ENCODE results near the gene SHMT1. TPM values are rescaled to one million over a fixed set of nuclear protein-coding genes. Genes with fewer than 3 reads are reported as not detected.
"Not testable (repeated sequence)": the region's sequence is repeated elsewhere in the genome, so short reads cannot be mapped to it uniquely, and the experiment has no call there.

SHMT1 gene
- total and polyA plus RNA-seq, 3 donors from 2014 or later: 36.4 to 48.1 (median 45.9) TPM

DNA sequence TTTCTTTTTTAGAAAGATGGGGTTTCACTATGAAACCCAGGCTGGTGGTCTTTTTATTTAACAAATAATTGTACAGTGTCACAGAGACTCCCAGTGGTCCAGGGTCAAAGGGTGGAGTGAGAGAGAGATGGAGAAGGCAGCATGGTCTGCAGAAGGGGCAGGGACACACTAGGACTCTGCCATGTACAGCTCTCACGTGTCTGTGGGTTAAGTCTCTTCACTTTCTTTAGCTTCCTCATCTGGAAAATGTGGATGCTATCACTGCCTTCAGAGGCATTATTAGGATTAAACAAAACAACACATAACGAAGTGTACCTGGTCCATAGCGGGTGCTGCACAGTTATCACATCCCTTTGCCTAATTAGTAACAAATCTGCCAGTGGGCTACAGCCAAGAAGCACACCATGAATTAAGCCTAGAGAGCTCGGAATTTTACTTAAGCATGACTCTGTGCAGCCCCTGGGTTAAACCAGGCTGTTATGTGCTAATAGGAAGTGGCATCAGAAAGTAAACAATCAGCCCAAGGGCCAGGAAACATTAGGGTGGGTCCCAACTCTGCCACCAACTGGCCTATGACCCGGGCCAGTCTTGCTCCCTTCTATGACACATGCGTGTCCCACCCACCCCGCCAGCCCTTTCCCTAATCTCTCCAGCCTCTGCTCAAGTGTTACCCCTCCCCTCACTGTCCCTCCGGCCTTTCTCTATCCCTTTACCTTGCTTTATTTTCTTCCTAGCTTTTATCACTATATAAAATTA is 62.4 kb downstream of the SHMT1 start:
- Histone ChIP-seq H3K27ac (no peak overlapping the region), H3K27me3 (no peaks in the 10 kb centered on the region), H3K4me1 (no peaks in the 10 kb centered on the region), H3K36me3 (ENCODE audit: low read depth, missing control alignments) (no peaks in the 10 kb centered on the region), H3K9me3 (no peaks in the 10 kb centered on the region), H3K4me3 (no peak overlapping the region)
- no peak for DNase-seq
- no peak for TF ChIP-seq POLR2A (IDR thresholded peaks at IDR 0.05)
- intact Hi-C loops (cut with DNase I; ENCODE audit: low total_unique reads): no loop called here
- WGBS, 2 donors: 81 to 82% methylated on average over 8 of the region's 8 CpGs

DNA sequence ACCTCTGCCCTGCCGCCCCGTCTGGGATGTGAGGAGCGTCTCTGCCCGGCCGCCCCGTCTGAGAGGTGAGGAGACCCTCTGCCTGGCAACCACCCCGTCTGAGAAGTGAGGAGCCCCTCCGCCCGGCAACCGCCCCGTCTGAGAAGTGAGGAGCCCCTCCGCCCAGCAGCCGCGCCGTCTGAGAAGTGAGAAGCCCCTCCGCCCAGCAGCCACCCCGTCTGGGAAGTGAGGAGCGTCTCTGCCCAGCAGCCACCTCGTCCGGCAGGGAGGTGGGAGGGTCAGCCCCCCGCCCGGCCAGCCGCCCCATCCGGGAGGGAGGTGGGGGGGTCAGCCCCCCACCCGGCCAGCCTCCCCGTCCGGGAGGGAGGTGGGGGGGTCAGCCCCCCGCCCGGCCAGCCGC is 65.3 kb downstream of the SHMT1 start:
- H3K4me3 ChIP-seq; H3K27me3 ChIP-seq; H3K27ac ChIP-seq; intact Hi-C loops (cut with DNase I; ENCODE audit: low total_unique reads); H3K9me3 ChIP-seq; DNase-seq; H3K36me3 ChIP-seq (ENCODE audit: low read depth, missing control alignments); H3K4me1 ChIP-seq: not testable (repeated sequence)
- WGBS, 2 donors: 76% methylated on average over 6 of the region's 30 CpGs; no CpG with 5 or more reads in 1 of the 2 donors

DNA sequence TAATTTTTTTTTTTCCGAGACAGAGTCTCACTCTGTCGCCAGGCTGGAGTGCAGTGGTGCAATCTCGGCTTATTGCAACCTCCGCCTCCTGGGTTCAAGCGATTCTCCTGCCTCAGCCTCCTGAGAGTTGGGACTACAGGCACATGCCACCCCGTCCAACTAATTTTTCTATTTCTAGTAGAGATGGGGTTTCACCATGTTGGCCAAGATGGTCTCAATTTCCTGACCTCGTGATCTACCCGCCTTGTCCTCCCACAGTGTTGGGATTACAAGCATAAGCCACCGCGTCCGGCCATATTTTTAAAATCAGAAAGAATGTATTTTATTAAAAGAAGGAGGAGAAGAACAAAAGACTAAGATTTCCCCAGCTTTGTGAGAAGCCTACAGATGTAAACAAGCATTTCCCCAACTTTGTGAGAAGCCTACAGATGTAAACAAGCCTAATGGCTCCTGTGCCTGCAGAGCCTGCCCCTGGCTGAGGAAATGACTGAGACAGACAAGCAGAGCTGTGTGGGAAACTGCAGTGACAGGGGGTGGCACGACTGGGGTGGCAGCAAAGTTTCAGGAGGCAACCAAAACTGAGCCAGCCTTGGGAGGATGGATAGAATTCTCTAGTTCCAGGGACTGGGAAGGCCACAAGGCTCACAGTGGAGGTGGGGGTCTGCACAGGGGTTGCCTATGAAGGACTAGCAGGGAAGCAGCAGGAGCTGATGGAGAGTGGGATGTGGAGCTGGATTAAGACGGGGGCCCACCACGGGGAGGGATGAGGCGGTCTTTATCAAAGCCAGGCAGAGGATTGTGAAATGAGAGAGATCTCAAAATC is 71.4 kb downstream of the SHMT1 start:
- TF ChIP-seq, protein P1, sequence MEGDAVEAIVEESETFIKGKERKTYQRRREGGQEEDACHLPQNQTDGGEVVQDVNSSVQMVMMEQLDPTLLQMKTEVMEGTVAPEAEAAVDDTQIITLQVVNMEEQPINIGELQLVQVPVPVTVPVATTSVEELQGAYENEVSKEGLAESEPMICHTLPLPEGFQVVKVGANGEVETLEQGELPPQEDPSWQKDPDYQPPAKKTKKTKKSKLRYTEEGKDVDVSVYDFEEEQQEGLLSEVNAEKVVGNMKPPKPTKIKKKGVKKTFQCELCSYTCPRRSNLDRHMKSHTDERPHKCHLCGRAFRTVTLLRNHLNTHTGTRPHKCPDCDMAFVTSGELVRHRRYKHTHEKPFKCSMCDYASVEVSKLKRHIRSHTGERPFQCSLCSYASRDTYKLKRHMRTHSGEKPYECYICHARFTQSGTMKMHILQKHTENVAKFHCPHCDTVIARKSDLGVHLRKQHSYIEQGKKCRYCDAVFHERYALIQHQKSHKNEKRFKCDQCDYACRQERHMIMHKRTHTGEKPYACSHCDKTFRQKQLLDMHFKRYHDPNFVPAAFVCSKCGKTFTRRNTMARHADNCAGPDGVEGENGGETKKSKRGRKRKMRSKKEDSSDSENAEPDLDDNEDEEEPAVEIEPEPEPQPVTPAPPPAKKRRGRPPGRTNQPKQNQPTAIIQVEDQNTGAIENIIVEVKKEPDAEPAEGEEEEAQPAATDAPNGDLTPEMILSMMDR (IDR thresholded peaks at IDR 0.05): no peak
- no peak for TF ChIP-seq POLR2A (IDR thresholded peaks at IDR 0.05)
- H3K4me3 ChIP-seq: no peak overlapping the region
- WGBS, 2 donors: 92 to 94% methylated on average over 15 of the region's 15 CpGs
- no peaks in the 10 kb centered on the region for H3K4me1 ChIP-seq
- no peak for DNase-seq
- no peaks in the 10 kb centered on the region for H3K9me3 ChIP-seq
- intact Hi-C loops (cut with DNase I; ENCODE audit: low total_unique reads): no loop called here
- no peaks in the 10 kb centered on the region for H3K27me3 ChIP-seq
- no peaks in the 10 kb centered on the region for H3K36me3 ChIP-seq (ENCODE audit: low read depth, missing control alignments)
- H3K27ac ChIP-seq: no peak overlapping the region

DNA sequence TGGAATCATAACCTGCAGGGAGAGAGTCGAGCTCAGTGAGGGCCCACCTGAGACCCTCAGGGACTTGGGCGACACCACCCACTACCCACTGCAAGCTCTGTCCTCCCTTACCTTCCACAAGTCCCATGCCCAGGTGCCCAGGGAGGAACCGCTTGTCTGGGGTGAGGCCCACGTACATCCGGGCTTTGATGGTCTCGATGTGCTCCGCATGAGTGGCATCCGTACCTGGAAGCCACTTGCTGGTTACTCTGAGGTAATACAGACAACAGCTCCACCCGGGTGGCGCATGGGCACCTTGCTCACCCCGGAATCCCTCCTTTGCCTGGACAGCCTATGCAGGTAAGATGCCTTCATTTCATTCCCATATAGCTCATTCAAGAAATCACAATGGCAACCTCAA is 78.1 kb downstream of the SHMT1 start:
- no peak for TF ChIP-seq POLR2A (IDR thresholded peaks at IDR 0.05)
- TF ChIP-seq, protein P1 (IDR thresholded peaks at IDR 0.05): no peak
- WGBS, 2 donors: 91 to 97% methylated on average over 6 to 7 of the region's 11 CpGs
- H3K4me3 ChIP-seq: no peak overlapping the region
- H3K4me1 ChIP-seq: no peaks in the 10 kb centered on the region
- DNase-seq: no peak
- H3K27ac ChIP-seq: no peak overlapping the region
- H3K9me3 ChIP-seq: no peaks in the 10 kb centered on the region
- no peaks in the 10 kb centered on the region for H3K36me3 ChIP-seq (ENCODE audit: low read depth, missing control alignments)
- H3K27me3 ChIP-seq: no peaks in the 10 kb centered on the region
- intact Hi-C loops (cut with DNase I; ENCODE audit: low total_unique reads): loop anchor here (10.0 kb wide), 1 partner anchor 80 kb away; the partner anchor contains the start of gene SHMT1

DNA sequence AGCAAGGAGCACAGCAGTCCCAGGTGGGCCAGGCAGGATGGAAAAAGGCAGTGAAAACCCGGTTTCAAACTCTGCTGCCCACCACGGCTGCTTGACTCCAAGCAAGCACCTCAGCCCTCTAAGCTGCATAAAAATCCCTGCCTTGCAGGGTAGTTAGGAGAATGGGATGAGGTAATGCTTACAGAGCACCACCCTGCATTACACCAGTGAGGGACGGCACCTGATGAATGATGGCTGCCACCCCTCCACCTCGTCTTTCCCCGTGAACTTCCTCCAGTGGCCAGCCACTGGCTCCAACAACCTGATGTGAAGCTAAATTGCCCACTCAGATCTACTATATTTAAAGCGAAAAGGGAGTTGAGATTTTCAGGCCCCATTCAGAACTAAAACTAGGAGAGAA is 81.6 kb downstream of the SHMT1 start:
- no peaks in the 10 kb centered on the region for H3K36me3 ChIP-seq (ENCODE audit: low read depth, missing control alignments)
- intact Hi-C loops (cut with DNase I; ENCODE audit: low total_unique reads): loop anchor here (10.0 kb wide), 1 partner anchor 83 kb away; the partner anchor contains the start of gene SHMT1

More for the DNA sequence above, 81.6 kb downstream of the SHMT1 start:
- DNase-seq: no peak
- WGBS, 2 donors: 92 to 94% methylated on average over 6 of the region's 6 CpGs
- no peaks in the 10 kb centered on the region for H3K4me1 ChIP-seq
- no peak overlapping the region for H3K27ac ChIP-seq
- no peaks in the 10 kb centered on the region for H3K27me3 ChIP-seq
- no peaks in the 10 kb centered on the region for H3K9me3 ChIP-seq
- TF ChIP-seq POLR2A (IDR thresholded peaks at IDR 0.05): no peak
- TF ChIP-seq, protein P1 (IDR thresholded peaks at IDR 0.05): no peak
- H3K4me3 ChIP-seq: no peak overlapping the region
